HL-60/S4 treated with phorbol 12-myristate 13-acetate at 8.2 ng/mL for 4 days and 3 days (cell line): ENCODE data around the gene IFNA8.
"Not testable (repeated sequence)": the region's sequence is repeated elsewhere in the genome, so short reads cannot be mapped to it uniquely, and the experiment has no call there.

Experiments
- in situ Hi-C: fragments of 300-500 bp; cut with MboI; formaldehyde crosslinking; loops from 2 replicates; pipeline ENCODE4 v1.15.0; 2022; ENCODE audit warnings: low sequenced_read_pairs

The IFNA8 gene

DNA sequence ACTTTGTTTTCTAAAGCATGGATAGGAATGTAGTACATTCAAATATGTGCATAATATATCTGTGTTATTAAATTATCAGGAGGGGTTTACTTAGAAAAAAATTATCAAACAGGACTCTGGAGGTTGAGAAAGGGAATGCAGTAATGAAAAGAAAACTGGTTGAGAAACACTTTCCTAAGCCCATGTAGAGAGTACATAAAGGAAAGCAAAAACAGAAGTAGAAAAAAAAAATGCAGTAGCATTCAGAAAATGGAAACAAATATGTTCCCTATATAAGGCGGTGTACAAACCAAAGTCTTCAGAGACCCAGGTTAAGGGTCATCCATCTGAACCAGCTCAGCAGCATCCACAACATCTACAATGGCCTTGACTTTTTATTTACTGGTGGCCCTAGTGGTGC is at the start of gene IFNA8:
Gene IFNA8 (plus strand): TSS at position 301 of the 400 bp plus-strand sequence. CDS start 60 bp downstream, at position 361.
- in situ Hi-C loops: no loop called here

DNA sequence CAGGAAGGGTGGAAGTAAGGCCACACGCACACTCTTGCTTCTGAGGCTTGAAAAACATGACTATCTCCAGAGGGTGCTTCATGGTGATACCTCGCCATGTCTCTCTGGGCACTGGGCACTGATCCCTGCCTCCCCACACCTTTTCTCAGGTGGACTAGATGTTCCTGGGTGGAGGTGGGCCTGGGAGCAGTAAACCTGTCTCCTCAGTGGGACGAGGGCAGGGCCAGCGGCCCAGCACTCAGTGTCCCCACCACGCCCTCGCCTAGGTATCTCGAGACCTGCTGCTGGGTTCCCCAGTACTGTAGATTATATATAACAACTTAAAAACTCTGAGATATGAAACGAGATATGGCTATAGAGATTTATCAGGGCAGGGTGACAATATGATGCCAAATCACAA is 46.6 kb upstream of the IFNA8 start:
- in situ Hi-C loops: no loop called here

- in situ Hi-C loops: not testable (repeated sequence)
Observed at GRCh38 chr9:21367169-21367568, 41.7 kb upstream of the IFNA8 start.

- in situ Hi-C loops: no loop called here
Observed at GRCh38 chr9:21367957-21368356, 41.0 kb upstream of the IFNA8 start, which contains the start of gene IFNA13. TSS of gene IFNA13 (minus strand) at chr9:21368057. CDS start at chr9:21368010, 47 bp downstream.

DNA sequence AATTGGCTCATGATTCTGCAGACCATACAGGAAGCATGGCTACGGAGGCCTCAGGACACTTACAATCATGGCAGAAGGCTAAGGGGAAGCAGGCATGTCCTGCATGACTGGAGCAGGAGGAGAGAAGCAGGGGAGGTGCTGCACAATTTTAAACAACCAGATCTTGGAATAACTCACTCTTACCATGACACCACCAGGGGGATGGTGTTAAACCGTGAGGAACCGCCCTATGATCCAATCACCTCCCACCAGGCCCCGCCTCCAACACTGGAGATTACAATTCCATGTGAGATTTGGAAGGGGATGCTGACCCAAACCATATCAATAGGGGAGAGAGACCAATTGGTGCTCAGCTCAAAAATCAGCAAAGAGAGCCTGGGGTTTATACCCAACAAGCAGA is 37.5 kb upstream of the IFNA8 start:
- in situ Hi-C loops: not testable (repeated sequence)

DNA sequence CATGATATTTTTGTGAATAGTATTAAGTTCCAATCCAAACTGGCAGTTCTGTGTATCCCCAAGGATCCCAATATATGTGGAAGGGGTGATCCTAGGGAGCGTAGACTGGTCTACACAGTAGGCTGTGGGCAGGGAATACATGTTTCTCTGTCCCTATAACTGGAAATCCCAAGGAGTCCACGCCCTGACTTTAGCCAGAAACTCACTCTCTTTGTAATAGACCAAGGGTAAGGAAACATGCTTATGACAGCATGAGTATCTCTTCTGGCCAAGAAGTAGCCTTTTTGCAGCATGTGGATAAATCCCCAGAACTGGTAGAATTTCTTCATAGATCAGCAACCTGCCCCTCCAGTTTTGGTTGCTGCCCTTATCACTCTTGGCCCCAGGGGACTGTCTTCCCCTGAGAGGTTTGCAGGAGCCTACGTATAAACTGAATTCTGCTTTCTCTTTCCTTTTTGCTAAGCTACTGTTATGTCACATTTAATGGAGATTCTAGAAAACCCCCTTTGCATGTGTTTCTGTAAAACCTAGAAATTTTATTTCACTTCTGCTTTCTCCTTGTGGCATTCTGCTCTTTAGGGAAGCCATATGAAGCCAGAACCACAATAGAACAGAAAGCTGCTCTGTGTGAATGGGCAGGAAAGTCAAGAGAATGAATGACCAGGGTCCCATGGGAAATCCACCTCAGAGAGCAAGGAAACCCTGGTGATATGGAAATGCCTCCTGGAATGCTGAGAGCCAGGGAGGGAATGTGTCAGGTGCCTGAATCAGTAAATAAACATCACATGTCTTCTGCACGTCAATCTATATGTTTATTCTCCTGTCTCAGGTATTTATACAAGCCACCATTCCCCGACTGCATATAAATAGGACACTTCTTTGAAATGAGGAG is 27.2 kb upstream of the IFNA8 start:
- in situ Hi-C loops: no loop called here

GRCh38 chr9:21383627-21384026 is 25.3 kb upstream of the IFNA8 start:
- in situ Hi-C loops: no loop called here

- in situ Hi-C loops: no loop called here
Observed at GRCh38 chr9:21385131-21385670, 23.7 kb upstream of the IFNA8 start, which contains the start of gene IFNA2. TSS of gene IFNA2 (minus strand) at chr9:21385398. CDS start at chr9:21385329, 69 bp downstream.

- in situ Hi-C loops: no loop called here
Observed at GRCh38 chr9:21392270-21392669, 16.6 kb upstream of the IFNA8 start.

DNA sequence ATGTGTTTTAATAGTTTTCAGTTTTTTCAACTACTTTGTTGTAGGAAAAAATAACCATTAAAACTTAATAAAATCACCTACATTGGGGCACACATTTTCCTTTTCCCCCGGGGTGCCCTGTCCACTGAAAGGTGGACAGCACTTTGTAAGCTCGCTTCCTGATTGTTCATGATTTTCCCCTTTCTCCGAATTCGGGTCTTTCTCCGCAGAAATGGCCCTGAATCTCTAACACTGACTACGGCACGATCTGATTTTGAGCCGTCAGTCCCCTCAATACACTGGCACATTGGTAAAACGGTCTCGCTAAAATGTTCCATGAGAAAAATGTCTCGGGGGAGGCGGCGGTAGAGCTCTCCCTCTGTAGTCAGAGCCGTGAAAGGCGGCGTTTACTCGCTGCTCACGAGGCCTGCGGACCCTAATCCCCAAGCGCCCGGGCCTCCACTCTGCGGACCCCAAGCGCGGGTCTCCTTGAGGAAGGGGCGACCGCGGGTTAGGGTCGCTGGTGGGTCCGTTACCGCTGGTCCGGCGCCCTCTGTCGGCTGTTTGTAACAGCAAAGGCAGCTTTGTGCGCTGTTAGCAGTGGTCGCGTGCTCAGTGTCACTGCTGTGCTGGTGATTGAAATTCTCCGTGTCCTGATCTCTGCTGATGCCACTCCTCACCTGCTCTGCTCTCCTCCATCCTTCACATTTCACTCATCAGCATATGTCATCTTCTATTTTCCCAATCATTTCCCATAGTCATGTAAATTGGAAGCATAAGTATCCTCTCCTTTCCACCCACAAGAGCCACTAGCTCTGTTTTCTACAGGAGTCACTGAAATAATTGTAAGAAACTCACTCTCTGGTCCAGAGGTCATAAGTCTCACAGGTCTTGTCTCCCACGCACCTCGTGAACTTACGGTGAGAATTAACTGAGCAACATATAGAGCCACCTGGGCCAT is 12.9 kb upstream of the IFNA8 start:
- in situ Hi-C loops: no loop called here

DNA sequence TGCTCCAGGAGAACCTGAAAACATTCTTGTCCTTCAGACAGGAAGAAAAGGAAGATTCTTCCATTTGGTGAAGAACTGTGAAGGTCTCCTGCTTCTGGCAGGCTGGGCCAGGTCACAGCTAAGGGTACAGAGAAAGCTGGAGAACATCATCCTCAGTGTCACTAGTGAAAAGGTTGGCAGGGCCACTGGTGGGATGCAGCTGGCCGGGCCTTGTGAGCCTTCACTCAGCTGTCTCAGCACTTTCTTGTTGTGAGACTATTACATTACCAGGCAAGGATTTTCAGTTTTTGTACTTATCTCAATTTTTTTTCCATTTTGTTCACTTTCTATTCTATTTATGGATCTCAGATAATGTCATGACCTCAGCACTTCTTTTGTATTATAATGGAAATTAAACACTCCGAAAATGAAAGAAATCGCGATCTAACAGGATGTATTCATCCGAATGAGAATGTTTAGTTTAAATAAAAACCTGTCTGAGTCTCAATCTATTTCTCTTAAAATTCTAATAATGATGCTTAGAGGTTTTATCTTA is 9.9 kb upstream of the IFNA8 start:
- in situ Hi-C loops: no loop called here

- in situ Hi-C loops: no loop called here
Observed at GRCh38 chr9:21399956-21400355, 9.0 kb upstream of the IFNA8 start.

- in situ Hi-C loops: no loop called here
Observed at GRCh38 chr9:21402386-21403251, 6.3 kb upstream of the IFNA8 start.

- in situ Hi-C loops: no loop called here
Observed at GRCh38 chr9:21404146-21404545, 4.8 kb upstream of the IFNA8 start.

DNA sequence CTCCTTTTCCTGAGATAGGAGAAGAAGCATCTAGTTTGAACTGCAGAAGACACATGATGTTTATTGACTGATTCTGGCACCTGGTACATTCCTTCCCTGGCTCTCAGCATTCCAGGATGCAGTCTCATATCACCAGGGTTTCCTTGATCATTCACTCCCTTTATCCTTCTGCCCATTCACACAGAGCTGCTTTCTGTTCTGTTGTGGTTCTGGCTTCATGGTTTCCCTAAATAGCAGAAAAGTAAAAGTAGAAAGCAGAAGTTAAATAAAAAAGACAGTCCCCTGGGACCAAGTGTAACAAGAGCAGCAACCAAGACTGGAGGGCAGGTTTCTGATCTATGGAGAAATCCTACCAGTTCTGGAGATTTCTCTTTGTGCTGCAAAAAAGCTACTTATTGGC is 3.2 kb downstream of the IFNA8 start:
- in situ Hi-C loops: no loop called here

DNA sequence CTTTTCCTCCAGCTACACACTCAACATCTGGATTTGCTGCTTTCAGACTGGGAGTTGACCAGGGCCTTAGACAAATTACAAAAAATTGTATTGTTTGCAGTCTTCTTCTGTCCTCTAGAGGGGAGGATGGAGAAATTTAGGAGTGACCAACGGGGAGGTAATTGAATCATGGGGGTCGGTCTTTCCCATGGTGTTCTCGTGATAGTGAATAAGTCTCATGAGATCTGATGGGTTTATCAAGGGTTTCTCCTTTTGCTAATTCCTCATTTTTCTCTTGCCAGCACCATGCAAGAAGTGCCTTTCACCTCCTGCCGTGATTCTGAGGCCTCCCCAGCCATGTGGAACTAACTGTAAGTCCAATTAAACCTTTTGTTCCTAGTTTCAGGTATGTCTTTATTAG is 4.2 kb downstream of the IFNA8 start:
- in situ Hi-C loops: no loop called here

GRCh38 chr9:21413624-21414023 is 4.7 kb downstream of the IFNA8 start:
- in situ Hi-C loops: no loop called here

- in situ Hi-C loops: no loop called here
Observed at GRCh38 chr9:21414220-21414940, 5.5 kb downstream of the IFNA8 start.
